HG03469 (cell line): Measurements from ENCODE around the gene RBMX2.
"Not testable (repeated sequence)": the region's sequence is repeated elsewhere in the genome, so short reads cannot be mapped to it uniquely, and the experiment has no call there.

ENCODE experiments used
- ATAC-seq: cut with Tn5 transposase; IDR thresholded peaks from one replicate; pipeline ENCODE4 v1.9.1; 2021; ENCODE audit warnings: mild to moderate bottlenecking, moderate library complexity, moderate number of reproducible peaks; ENCODE audit not compliant: unreplicated experiment

Gene RBMX2, protein sequence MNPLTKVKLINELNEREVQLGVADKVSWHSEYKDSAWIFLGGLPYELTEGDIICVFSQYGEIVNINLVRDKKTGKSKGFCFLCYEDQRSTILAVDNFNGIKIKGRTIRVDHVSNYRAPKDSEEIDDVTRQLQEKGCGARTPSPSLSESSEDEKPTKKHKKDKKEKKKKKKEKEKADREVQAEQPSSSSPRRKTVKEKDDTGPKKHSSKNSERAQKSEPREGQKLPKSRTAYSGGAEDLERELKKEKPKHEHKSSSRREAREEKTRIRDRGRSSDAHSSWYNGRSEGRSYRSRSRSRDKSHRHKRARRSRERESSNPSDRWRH

DNA sequence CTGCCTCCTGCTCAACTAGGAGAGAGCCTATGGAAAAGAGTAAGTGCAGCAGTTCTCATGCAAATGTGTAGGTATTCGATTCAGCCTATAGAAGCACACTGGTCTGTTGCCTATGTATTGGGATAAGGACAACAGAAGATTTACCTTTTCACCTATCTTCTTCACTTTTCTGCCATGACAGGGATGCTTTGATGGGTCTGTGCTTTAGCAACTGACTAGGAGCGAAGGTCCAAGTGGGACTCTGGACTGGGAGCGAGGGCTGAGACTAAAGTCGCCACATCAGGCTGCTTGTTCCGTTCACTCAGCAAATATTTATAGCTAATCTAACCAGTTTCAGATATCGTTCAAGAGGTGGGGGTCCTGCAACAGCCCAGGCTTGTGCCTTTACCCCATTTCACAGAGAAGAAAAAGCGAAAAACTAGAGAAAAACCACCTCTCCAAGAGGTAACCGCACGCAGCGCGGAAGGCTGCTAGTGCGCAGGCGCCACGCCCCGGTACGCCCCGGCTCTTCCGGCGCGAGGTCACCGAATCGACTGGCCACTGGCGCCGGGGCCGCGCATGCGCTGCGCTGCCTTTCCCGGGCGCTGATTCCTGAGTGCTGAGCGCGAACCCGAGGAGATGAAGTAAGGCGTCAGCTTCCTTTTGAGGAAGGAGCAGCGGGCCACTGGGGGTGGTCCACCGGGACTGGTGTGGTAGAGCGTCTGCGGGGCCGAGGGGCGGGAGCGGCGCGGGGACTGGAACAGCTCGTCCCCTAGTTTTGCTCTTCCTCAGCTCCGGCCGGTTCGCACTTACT, at the start of gene RBMX2:
TSS of gene RBMX2 (plus strand) at position 573 of the 793 bp plus-strand sequence. CDS start at position 619, 46 bp downstream.
- ATAC-seq, result peak; percentile 84

DNA sequence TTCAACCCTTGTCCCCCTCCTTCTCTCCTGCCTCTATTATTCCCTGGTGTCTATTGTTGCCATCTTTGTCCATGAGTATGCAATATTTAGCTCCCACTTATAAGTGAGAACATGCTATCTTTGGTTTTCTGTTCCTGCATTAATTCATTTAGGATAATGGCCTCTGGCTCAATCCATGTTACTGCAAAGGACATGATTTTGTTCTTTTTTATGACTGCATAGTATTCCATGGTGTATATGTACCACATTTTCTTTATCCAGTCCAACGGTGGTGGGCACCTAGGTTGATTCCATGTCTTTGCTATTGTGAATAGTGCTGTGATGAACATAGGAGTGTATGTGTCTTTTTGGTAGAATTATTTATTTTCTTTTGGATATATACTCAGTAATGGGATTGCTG, 49.7 kb upstream of the RBMX2 start:
- not testable (repeated sequence) for ATAC-seq

DNA sequence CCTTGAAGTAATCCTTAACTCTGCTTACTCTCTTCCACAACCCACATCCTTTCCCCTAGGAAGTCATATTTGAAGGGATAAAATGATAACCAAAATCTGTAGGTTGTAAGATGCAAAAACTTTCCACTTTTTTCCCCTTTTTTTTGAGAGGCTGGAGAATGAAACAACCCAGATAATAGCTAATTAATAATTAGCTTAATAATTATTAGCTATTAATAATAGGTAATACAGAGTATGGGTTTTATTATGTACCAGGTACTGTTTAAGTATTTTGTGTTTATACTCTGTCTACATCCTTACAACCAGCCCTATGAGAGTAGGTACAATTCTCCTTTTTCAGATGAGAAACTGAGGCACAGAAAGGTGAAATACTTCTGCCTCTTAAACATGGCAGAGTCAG, 25.7 kb upstream of the RBMX2 start:
- no peak for ATAC-seq

DNA sequence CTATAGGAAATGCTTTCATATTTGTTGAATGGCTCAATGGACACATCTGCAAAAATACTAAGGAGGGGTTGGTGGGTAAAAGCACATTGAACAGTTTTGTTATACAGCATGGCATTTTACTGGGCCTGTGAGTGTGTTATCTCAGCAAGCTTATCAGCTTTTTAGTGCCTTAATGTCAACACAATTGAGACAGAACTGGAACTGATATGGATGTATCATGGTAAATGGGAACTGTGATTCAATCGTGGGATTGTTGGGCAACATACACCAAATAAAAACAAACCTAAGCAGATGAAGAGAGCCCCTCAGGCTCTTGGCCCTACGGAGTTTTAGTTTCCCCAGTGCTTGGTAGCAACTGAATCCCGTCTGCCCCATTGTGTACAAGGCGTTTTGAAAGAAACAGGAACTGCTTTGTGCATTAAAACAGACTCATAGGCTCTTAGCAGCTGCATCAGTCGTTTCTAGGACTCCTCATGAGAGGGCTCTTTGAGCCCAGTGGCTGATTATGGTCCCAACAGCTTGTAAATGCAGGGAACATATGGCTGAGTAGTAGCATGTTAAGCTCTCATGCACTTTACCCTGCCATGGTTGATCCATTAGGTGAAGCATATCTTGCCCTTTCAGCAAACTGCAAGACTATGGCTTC, 23.6 kb upstream of the RBMX2 start:
- no peak for ATAC-seq

DNA sequence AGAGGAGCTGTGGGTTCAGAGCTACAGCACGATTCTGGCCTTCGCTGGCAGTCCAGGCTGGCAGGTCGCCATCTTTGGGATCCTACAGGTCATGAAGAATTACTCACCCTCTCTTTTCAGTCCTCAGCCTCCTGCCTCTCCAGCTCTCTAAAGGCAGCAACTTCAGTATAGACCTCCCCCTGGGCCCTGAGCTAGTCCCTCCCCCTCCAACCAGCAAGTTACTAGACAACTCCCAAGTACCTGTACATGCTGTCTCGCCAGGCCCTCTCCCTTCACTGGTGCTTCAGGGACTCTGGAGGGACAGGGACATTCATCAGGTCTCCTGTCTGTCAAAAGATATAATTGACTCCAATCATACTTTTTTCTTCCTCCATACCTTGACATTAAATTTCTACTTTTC, 16.3 kb upstream of the RBMX2 start, which contains the start of gene GPR119:
TSS of gene GPR119 (minus strand) at position 155 of the 400 bp plus-strand sequence. CDS start 227 bp downstream, outside the sequence.
- no peak for ATAC-seq

DNA sequence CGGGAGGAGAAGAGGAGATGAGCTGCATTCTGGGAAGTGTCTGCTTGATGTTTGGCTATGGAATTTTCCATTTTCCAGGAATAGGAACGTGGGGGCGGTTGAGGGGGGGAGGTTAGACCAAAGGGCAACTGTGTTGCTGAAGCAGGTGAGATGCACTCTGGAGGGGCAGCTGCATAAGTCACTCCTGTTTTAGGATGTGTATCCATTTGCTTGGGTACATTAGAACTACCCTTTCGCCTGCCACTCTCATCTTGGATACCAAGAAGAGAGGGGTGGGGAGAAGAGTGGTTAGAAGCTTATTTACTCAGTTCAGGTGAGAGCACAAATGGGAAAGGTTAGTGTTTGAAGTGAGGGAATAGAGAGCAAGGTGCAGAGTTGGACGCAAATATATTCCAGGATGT, 15.4 kb upstream of the RBMX2 start:
- ATAC-seq, result no peak

DNA sequence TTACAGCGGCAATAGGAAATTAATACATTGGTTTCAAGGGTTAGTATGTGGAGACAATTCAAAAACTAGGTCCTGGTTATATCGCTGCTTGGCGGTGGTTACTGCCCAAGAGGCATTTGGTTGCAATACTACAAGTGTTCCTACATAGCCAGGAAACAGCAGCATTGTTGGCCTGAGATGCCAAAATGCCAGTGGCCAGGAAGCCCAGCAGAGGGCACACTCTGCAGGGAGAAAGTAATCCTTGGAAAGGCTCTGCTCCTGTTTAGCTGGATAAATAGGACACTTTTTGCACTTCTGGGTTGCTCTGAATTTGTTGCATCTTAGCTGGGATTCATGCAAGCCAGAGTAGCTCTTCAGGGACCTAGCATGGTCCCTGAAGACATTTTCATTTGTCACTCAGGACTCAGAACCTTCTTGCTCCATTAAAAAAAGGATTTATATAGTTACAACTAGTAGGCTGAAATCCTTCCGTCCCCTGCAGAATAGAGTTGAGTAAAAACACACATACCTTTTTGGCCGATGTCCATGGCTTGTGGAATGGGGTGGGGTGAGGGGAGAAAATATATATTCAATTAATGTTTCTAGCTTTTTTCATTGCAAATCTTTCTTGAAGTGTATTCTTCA, 8.2 kb upstream of the RBMX2 start:
- ATAC-seq, result no peak

DNA sequence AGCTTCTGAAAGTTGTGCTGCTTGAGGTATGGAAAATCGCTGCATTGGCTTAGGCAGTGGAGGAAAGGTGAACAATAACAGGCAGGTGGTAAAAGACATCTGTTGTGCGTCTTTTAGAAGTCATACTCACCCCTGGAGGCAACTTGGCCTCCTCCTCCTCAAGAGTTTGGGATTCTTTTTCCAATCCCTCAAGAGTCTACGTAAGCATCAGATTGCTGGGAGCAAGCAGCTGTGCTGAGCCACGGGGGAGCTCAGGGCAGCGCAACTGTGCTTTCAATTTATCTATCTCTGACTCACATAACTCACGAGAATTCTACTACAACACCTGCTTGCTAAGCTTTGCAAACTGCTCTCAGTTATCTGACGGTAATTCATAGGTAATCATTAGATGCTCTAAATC, 6.4 kb upstream of the RBMX2 start:
- ATAC-seq, result no peak

DNA sequence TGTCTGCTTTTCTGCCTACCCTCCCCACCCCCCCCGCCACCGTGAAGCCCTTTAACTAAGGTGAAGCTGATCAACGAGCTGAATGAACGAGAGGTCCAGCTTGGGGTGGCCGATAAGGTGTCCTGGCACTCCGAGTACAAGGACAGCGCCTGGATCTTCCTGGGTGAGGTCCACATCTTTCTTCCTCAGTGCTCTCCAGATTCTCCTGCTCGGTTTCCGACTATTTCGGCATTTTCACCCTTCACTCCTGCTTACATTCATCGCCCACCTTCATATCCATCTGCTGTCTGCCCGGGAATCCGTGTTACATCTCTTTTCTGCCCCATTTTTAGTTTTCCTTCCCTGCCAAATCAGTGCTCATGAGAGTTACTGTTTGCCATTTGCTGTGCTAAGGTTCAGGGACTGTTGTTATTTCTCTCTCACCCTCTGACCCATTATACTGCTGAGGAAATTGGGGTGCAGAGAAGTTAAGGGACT, 459 bp downstream of the RBMX2 start:
- no peak for ATAC-seq

DNA sequence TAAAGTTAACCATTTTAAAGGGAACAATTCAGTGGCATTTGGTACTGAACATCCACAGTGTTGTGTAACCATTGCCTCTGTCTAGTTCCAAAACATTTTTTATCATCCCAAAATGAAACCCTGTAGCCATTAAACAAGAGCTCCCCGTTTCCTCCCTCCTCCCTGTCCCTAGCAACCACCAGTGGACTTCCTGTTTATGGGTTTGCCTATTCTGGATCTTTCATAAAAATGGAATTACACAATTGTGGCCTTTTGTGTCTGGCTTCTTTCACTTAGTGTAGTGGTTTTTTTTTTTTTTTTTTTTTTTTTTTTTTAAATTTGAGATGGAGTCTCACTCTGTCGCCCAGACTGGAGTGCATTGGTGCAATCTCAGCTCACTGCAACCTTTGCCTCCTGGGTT, 11.6 kb downstream of the RBMX2 start:
- ATAC-seq, result no peak

DNA sequence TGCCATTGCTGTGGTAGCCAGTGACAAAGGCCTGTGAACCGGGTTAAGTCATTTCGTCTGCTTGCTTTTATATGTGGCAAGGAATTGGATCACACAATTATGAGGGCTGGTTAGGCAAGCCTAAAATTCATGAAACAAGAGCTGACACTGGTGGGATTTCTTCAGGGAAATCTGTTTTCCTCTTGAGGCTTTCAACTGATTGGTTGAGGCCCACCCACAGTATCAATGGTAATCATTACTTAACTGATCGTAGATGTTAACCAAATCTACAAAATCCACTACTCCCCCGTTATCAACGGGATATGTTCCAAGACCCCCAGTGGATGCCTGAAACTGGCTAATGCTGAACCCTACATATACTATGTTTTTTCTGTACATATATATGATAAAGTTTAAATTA, 13.0 kb downstream of the RBMX2 start:
- no peak for ATAC-seq

DNA sequence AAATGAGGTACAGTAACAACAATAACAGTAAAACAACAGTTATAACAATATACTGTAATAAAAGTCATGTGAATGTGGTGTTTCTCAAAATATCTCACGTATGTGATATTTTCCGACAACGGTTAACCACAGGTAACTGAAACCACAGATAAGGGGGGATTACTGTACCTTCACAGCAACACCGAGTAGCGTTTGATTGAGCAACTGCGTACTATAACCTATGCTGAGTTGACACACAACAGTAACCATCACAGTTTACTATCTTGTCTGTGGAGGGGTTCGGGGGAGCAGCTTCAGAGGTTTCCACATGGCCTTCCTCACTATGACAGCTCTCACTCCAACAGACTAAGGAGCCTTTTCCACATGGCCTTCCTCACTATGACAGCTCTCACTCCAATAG, 13.4 kb downstream of the RBMX2 start:
- no peak for ATAC-seq

DNA sequence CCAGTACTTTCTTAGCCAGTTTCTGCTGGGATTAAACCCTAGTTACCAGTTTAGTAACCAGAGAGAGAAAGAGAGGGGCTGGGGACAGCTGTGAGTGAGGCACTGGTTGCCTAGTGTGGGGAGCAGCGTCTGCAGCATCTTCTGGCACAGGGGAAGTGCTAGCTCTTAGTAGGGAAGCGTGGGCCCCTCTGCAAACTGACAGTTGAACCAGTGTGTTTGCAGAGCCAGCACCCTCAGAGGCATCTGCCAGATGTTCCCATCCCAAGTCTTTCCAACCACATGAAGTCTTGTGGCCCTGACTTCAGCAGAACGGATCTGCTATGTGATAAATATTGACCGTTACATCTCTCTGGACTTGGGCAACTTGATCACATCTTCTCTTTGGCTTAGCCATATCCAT, 15.0 kb downstream of the RBMX2 start:
- no peak for ATAC-seq

DNA sequence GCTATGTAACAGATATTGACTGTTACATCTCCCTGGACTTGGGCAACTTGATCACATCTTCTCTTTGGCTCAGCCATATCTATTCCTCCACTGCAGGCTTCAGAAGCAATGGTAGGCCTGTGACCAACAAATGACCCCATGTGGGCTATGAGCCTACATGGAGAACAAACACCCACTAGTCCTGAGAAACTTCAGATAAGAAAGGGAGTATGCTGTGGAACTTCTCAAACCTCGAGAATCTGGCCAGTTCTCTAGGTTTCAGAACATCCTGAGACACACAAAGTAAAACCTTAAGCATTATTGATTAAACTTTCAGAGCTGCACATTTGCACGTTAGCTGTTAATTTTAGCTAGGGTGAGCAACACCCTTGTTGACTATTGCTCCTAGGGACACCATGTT, 16.3 kb downstream of the RBMX2 start:
- no peak for ATAC-seq

DNA sequence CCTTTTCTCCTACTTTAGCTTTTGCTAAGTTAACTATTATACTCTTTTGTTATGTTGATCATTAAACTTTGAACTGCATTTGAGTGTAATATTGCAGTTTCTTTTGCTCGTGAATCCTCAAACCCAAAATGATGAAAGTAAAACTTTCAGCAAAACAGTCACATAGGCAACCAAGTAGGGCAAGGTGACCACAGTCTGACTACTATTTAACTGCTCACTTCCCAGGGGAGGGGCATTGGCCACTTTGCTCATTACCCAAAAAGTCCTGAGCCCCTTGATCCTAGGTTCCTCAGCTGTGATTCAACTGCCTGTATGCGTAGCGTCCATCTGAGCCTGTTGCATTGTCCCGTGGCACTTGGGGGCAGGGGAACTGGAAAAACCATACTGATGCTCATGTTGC, 17.0 kb downstream of the RBMX2 start:
- no peak for ATAC-seq

DNA sequence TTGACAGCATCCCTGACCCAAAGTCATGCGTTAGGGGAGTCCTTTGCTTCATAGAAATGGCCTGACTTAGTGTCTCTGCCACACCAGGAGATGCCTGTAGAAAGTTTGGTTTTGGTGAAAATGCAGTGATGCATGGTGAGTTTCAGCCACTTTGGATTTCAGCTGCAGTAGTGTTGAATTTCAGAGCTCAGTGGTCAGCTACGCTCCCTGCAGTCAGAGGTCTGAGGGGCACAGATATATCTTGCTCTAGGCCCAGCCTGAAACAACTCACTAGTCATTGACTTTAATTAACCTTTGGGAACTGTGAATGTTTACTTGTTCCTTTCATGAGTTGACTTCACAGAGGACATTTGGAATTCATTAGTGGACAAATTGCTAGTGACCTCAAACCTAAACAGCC, 17.5 kb downstream of the RBMX2 start:
- ATAC-seq, result no peak

DNA sequence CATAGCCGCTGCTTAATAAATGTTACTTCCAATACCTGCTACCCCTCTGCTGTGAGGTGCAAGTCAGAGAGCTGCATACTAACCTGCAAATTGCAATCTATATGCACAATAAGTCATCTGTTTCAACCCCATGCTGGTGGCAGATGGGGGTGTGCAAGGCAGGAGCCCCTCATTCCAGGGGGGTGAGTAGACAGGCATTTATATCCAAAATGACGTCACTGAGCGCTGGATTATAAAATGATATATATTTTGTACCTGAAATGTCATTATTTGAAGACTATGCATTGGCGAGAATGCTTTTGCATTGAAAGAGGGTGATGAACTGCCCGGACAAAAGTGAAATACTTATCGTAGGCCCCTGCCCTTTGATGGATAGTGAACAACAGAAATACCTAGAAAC, 24.7 kb downstream of the RBMX2 start:
- no peak for ATAC-seq

DNA sequence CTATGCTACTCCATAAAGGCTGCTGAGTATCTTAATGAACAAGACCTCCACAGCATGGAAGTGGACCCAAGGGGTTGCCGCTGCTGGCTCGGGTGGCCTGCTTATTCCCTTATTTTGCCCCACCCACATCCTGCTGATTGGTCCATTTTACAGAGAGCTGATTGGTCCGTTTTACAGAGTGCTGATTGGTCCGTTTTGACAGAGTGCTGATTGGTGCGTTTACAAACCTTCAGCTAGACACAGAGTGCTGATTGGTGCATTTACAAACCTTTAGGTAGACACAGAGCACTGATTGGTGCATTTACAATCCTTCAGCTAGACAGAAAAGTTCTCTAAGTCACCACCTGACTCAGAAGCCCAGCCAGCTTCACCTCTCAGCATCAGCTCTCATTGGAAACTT, 27.4 kb downstream of the RBMX2 start:
- ATAC-seq, result not testable (repeated sequence)

DNA sequence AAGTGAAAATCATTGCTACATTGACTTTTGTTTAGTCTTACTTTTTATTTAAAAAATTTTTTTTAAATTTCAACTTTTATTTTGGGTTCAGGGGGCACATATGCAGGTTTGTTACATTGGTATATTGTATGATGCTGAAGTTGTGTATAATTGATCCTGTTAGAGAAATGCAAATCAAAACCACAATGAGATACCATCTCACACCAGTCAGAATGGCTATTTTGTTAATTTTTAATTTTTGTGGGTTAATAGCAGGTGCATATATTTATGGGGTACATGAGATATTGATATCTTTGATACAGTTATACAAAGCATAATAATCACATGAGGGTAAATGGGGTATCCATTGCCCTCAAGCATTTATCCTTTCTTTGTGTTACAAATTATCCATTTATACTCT, 34.1 kb downstream of the RBMX2 start:
- ATAC-seq, result no peak

DNA sequence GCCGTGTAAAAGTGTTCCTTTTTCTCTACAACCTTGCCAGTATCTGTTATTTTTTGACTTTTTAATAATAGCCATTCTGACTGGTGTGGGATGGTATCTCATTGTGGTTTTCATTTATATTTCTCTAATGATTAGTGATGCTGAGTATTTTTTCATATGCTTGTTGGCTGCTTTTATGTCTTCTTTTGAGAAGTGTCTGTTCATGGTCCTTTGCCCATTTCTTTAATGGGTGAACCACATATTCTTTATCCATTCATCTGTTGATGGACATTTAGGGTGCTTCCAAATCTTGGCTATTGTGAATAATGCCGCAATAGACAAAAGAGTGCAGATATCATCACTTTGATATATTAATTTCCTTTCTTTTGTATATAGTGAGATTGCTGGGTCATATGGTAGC, 36.2 kb downstream of the RBMX2 start:
- not testable (repeated sequence) for ATAC-seq

DNA sequence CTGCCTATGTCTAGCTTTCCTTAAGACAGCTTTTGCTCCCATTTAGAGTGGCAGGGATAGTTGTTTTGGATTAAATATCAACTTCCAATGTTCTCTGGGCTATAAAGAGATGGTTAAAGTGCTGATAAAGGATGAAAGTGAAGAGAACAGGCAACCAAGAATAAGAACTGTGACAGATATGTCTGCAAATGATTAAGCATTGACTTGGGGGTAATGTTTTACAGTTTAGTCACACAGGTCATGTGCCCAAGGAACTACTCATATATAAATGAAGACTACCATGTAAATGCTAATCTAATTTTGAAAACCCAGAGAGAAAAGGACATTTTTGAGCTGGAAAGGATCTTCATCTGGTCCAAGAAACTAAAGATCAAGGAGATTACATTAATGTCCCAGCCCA, 42.1 kb downstream of the RBMX2 start:
- no peak for ATAC-seq
